ENCODE results near the gene STRADA.
A peak's percentile ranks its signal among the peaks of the same experiment; 100 is the strongest.
"Not testable (repeated sequence)": the region's sequence is repeated elsewhere in the genome, so short reads cannot be mapped to it uniquely, and the experiment has no call there.

The STRADA gene

GRCh38 chr17:63754046-63754445 is 12.4 kb upstream of the STRADA start:
- no peak for DNase-seq (ENCODE audit: low spot score)

GRCh38 chr17:63753215-63753614 is 11.6 kb upstream of the STRADA start:
- no peak for DNase-seq (ENCODE audit: low spot score)

- DNase-seq (ENCODE audit: low spot score): no peak
Measured at GRCh38 chr17:63752707-63753106, 11.1 kb upstream of the STRADA start.

- DNase-seq (ENCODE audit: low spot score): no peak
Measured at GRCh38 chr17:63751806-63752205, 10.2 kb upstream of the STRADA start.

GRCh38 chr17:63741143-63741407 is 524 bp downstream of the STRADA start:
- no peak for DNase-seq (ENCODE audit: low spot score)

- peak; percentile 7 for DNase-seq (ENCODE audit: low spot score)
Measured at GRCh38 chr17:63740464-63741142, 996 bp downstream of the STRADA start.

GRCh38 chr17:63735691-63736090 is 5.9 kb downstream of the STRADA start:
- no peak for DNase-seq (ENCODE audit: low spot score)

DNA sequence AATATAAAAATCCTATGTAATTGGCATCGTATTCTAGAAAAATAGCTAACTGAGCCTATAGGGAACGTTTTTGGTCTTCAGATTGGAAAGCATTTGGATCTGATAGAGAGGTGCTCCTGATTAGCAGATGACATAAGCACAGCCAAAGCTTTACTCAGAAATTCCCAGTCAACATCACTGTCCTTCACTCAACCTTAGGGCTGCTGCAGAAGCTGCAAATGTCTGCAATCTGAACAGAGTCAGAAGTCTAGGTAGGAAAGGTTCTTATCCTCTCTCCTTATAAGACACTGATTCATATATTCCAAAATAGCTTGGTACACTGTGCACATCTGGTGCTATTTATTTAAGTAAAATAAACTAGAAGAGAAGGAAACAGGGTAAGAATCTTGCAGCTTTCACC is 19.2 kb downstream of the STRADA start:
- no peak for DNase-seq (ENCODE audit: low spot score)

- not testable (repeated sequence) for DNase-seq (ENCODE audit: low spot score)
Measured at GRCh38 chr17:63720194-63720593, 21.4 kb downstream of the STRADA start.

GRCh38 chr17:63718988-63719387 is 22.6 kb downstream of the STRADA start:
- no peak for DNase-seq (ENCODE audit: low spot score)

DNA sequence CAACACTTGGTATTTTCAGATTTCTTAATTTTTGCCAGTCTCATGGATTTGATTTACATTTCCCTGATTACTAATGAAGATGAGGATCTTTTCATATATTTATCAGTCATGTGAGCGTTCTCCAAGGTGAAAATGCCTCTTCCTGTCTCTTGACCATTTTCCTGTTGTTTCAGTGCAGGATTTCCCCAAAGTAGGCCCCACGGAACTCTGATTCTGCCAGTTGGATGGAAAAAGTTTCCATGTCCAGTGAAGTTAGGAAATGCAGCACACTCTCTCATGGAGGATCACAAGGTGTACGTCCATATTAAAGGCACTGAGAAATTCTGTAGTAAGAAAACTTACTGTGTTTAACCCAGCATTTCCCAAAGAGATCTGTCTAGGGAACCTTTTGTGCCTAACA is 25.2 kb downstream of the STRADA start:
- DNase-seq (ENCODE audit: low spot score): no peak

DNA sequence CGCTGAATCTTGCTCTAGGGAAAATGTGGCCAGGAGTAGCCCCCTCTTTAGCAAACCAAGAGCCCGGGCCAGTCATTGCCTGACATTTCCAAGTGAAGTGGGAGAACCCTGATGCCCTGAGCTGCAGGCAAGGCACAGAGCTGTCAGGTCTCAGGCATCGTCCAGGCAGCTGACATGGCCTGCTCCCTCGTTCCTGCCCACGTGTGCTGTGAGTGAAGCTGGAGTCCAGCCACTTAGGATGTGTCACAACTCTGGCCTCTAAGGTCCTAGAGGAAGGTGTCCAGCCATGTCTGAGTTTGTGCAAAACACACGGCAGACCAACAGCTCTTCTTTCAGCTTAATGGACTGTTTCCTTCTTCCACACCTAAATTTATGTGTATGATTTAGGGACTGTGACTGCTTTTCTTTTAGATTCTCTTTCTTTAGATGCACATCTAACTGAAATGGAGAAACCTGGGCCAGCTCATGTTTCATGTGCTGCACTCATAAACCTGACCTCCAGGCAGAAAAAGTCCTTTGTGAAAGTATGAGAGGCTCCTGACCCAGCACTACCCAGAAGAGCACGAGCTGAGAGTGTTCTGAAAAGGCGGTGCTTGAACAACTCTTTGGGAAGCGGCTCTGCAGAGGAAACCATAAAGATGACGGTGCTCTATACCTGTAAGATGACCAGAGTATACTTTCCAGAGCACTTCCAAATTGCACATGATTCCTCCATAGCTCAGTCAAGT is 26.9 kb downstream of the STRADA start:
- no peak for DNase-seq (ENCODE audit: low spot score)

DNA sequence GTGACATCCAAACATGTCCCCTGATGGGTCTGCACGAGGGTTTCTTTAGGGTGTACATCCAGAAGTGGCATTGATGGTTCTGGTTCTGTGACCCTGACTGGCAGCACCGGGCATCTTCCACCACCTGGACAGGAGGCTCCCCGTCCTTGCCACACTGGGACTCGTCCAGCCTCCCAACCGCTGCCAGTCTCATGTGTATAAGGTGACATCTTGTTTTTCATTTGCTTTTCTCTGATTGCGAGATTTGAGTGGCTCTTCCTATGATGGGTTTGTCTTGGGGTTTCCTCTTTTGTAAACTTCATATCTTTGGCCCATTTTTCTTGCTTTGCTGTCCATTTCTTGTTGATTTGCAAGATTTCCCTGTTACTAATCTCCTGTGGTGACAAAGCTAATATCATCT is 32.5 kb downstream of the STRADA start:
- DNase-seq (ENCODE audit: low spot score): no peak

GRCh38 chr17:63707151-63707550 is 34.4 kb downstream of the STRADA start:
- DNase-seq (ENCODE audit: low spot score): no peak

DNA sequence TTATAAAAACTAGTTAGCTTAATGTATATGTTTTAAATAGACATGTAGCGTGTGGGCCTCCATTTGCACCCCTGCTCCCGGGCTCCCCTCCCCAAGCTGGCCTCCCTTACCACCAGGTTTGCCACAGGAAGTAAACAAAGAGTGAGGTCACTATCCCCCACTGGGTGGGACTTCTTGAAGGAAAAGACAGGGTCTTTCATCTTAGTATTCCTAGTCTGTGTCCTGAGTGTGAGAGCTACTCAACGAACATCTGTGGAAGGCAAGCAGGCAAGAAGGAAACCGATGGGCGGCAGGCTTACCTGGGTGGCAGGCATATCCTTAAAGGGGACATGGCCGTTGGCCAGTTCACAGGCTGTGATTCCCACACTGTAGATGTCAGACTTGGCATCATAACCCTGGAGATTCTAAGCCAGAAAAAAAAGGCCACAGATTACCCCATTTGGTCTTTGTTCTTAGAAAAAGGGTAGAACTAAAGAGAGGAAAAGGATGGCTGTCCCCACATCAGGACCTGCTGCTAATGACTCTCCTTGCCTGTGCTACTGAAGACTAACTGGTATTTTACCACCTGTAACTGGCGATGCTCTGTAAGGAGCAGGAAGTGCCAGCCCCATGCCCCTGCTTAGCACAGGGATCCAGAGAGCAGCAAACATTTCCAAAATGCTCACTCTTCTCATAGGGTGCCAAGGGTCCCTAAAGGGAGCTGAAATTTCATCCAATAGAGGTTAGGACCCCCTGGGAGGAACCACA is 35.1 kb downstream of the STRADA start:
- no peak for DNase-seq (ENCODE audit: low spot score)

DNA sequence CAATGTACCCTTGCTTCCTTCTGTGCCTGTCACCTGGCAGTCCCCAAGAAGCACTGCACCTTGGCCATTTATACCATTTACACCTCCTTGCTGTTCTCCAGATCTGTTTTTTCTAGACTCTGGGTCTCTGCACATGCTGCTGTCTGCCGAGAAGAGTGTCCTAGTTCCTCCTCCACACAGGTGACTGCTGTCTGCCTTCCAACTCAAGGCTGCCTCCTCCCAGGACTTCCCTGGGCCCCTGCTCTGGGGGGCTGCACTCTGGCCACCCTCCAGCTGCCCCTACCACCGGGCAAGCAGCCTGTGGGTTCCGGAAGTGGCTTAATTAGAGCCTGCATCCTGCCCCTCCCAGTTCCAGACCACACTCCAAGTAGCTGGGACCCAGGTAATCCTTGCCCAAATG is 35.9 kb downstream of the STRADA start:
- no peak for DNase-seq (ENCODE audit: low spot score)

GRCh38 chr17:63704836-63705235 is 36.8 kb downstream of the STRADA start:
- no peak for DNase-seq (ENCODE audit: low spot score)

DNA sequence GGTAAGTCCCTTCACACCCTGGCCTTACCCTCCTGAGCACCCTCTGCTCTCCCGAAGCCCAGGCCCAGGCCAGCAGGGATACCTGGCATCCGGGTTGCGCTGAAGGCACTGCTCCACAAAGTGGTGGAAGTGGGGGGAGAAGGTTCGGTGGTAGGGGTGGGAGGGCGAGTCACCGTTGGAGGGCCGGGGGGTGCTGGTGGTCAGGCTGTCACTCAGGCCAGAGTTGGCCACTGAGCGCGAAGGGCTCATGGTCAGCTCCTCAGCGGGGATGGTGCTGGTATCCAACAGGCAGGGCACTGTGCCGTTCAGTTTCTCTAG is 37.4 kb downstream of the STRADA start:
- DNase-seq (ENCODE audit: low spot score): no peak

GRCh38 chr17:63703556-63704258 is 37.9 kb downstream of the STRADA start:
- no peak for DNase-seq (ENCODE audit: low spot score)

DNA sequence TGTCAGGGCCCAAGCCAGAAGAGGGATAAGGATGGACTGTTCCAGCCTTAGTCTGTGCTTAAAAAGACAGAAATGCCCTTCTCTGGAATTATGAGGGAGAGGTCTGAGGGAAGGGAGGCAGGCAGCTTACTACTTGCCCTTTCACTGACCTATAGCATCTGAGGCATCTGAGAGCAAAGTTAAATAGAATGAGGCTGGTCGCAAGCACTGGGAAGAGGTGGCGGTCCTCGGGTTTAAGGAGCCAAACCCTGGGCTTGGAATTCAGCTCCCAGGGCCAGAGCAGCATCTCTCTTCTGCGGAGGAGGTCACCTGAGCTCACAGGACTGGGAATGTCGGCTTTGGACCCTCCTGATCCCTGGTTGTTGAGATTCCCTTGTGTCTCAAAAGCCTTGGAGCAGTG is 38.6 kb downstream of the STRADA start:
- DNase-seq (ENCODE audit: low spot score): no peak

GRCh38 chr17:63702721-63703015 is 38.9 kb downstream of the STRADA start:
- no peak for DNase-seq (ENCODE audit: low spot score)

GRCh38 chr17:63701868-63702720 is 39.5 kb downstream of the STRADA start:
- no peak for DNase-seq (ENCODE audit: low spot score)

Data from iPS-NIHi11 (cell line).